GM23338 (cell line): Measurements from ENCODE around the gene EVX1. TPM values are rescaled to one million over a fixed set of nuclear protein-coding genes. Genes with fewer than 3 reads are reported as not detected.

Experiments used
- ATAC-seq: fragments of 200-7000 bp; cut with Tn5 transposase; 3 replicates; pipeline ENCODE4 v1.9.1; 2020
- DNase-seq: peaks from one replicate; pipeline ENCODE4 v3.0.0-alpha.2; 2015; ENCODE audit warnings: low spot score
- H2AFZ ChIP-seq: fragments of 200-600 bp; sonication (generic); 2 replicates; pipeline ENCODE4 v1.8.0; 2016; ENCODE audit warnings: antibody characterized with exemption, mild to moderate bottlenecking, moderate library complexity
- H3F3A ChIP-seq: fragments of 200-600 bp; sonication (generic); replicated peaks from 2 replicates; pipeline ENCODE4 v1.8.0; 2017; ENCODE audit warnings: antibody characterized with exemption, mixed run types, low read depth
- H3K27ac ChIP-seq: fragments of 200-600 bp; sonication (generic); 2 replicates; pipeline ENCODE4 v1.6.1; 2016; ENCODE audit warnings: low read depth
- H3K27me3 ChIP-seq: fragments of 200-600 bp; sonication (generic); 2 replicates; pipeline ENCODE4 v1.8.0; 2016; ENCODE audit warnings: mild to moderate bottlenecking, mixed run types, moderate library complexity; ENCODE audit not compliant: insufficient read depth
- H3K36me3 ChIP-seq: fragments of 200-600 bp; sonication (generic); 2 replicates; pipeline ENCODE4 v1.8.0; 2016; ENCODE audit warnings: mild to moderate bottlenecking; ENCODE audit not compliant: insufficient read depth
- H3K4me1 ChIP-seq: fragments of 200-600 bp; sonication (generic); 2 replicates; pipeline ENCODE4 v1.8.0; 2016; ENCODE audit warnings: mild to moderate bottlenecking, moderate library complexity; ENCODE audit not compliant: insufficient read depth
- H3K4me2 ChIP-seq: fragments of 200-600 bp; sonication (generic); 2 replicates; pipeline ENCODE4 v1.7.1; 2017; ENCODE audit warnings: mixed run types
- H3K4me3 ChIP-seq: fragments of 200-600 bp; sonication (generic); 2 replicates; pipeline ENCODE4 v1.6.1; 2016; ENCODE audit warnings: mixed run types
- H3K79me2 ChIP-seq: fragments of 200-600 bp; sonication (generic); replicated peaks from 2 replicates; pipeline ENCODE4 v1.8.0; 2017; ENCODE audit warnings: mild to moderate bottlenecking; ENCODE audit not compliant: insufficient read depth
- H3K9me2 ChIP-seq: fragments of 200-600 bp; sonication (generic); 2 replicates; pipeline ENCODE4 v1.8.0; 2017; ENCODE audit not compliant: insufficient read depth
- H4K20me1 ChIP-seq: fragments of 200-600 bp; sonication (generic); replicated peaks from 2 replicates; pipeline ENCODE4 v1.8.0; 2017; ENCODE audit warnings: mild to moderate bottlenecking; ENCODE audit not compliant: insufficient read depth
- H3K27ac Mint-ChIP-seq: 2 replicates; pipeline ENCODE4 v1.8.0; 2020; ENCODE audit warnings: inconsistent platforms, mild to moderate bottlenecking, moderate library complexity, mixed read lengths
- H3K27me3 Mint-ChIP-seq: 3 replicates; pipeline ENCODE4 v1.8.0; 2022; ENCODE audit warnings: low read depth, mild to moderate bottlenecking, moderate library complexity, mixed read lengths, inconsistent platforms; ENCODE audit not compliant: insufficient read depth, poor library complexity
- H3K36me3 Mint-ChIP-seq: 3 replicates; pipeline ENCODE4 v1.8.0; 2021; ENCODE audit warnings: low read depth, mild to moderate bottlenecking, inconsistent platforms, moderate library complexity, mixed read lengths
- H3K4me1 Mint-ChIP-seq: 3 replicates; pipeline ENCODE4 v1.8.0; 2020; ENCODE audit warnings: mild to moderate bottlenecking, inconsistent platforms, mixed read lengths
- H3K4me3 Mint-ChIP-seq: 3 replicates; pipeline ENCODE4 v1.8.0; 2021; ENCODE audit warnings: moderate library complexity, mild to moderate bottlenecking, inconsistent platforms, mixed read lengths
- H3K9me3 Mint-ChIP-seq: 3 replicates; pipeline ENCODE4 v1.8.0; 2020; ENCODE audit warnings: moderate library complexity, mild to moderate bottlenecking, inconsistent platforms, mixed read lengths
- EZH2 ChIP-seq: fragments of 200-600 bp; sonication (generic); IDR thresholded peaks from one replicate; pipeline ENCODE4 v1.8.0; 2017; ENCODE audit warnings: antibody characterized with exemption, mild to moderate bottlenecking, low read depth; ENCODE audit not compliant: unreplicated experiment
- EZH2phosphoT487 ChIP-seq: fragments of 200-600 bp; sonication (generic); IDR thresholded peaks from one replicate; pipeline ENCODE4 v1.8.1; 2018; ENCODE audit warnings: antibody characterized with exemption; ENCODE audit not compliant: unreplicated experiment
- JUNB ChIP-seq: IDR thresholded peaks from one replicate; pipeline ENCODE4 v1.6.1; 2016; ENCODE audit warnings: antibody characterized with exemption; ENCODE audit not compliant: unreplicated experiment
- ZNF114 ChIP-seq: fragments of 250-450 bp; sonication (Bioruptor Pico); IDR thresholded peaks from 2 replicates; pipeline ENCODE4 v1.5.0; 2020; ENCODE audit warnings: mild to moderate bottlenecking, moderate library complexity
- polyA plus RNA-seq: library from polyadenylated mRNA; unstranded; fragments of >200 nt; fragmentation: Nextera tagmentation; extraction: Ambion mirVana; gene quantifications from 2 replicates; pipeline ENCODE4 v1.2.1, GENCODE V29; 2016
- total RNA-seq: library from RNA; depleted of rRNA; stranded (reverse); fragments of >200 nt; shearing (Covaris generic); gene quantifications from 2 replicates; pipeline ENCODE4 v1.2.3, GENCODE V29; 2014
- TF ChIP-seq, protein P1 (sequence below): IDR thresholded peaks from one replicate; pipeline ENCODE4 v1.6.1; 2018; ENCODE audit warnings: antibody characterized with exemption; ENCODE audit not compliant: unreplicated experiment
- TF ChIP-seq, protein P2 (sequence below): IDR thresholded peaks from 2 replicates; pipeline ENCODE4 v1.6.1; 2016; ENCODE audit warnings: antibody characterized with exemption
- TF ChIP-seq, protein P3 (sequence below): fragments of 250-450 bp; sonication (Bioruptor Pico); IDR thresholded peaks from 2 replicates; pipeline ENCODE4 v1.5.0; 2020; ENCODE audit warnings: mild to moderate bottlenecking, moderate library complexity

EVX1 gene
- total and polyA plus RNA-seq, 2 experiments from 2014 or later, result not detected

DNA sequence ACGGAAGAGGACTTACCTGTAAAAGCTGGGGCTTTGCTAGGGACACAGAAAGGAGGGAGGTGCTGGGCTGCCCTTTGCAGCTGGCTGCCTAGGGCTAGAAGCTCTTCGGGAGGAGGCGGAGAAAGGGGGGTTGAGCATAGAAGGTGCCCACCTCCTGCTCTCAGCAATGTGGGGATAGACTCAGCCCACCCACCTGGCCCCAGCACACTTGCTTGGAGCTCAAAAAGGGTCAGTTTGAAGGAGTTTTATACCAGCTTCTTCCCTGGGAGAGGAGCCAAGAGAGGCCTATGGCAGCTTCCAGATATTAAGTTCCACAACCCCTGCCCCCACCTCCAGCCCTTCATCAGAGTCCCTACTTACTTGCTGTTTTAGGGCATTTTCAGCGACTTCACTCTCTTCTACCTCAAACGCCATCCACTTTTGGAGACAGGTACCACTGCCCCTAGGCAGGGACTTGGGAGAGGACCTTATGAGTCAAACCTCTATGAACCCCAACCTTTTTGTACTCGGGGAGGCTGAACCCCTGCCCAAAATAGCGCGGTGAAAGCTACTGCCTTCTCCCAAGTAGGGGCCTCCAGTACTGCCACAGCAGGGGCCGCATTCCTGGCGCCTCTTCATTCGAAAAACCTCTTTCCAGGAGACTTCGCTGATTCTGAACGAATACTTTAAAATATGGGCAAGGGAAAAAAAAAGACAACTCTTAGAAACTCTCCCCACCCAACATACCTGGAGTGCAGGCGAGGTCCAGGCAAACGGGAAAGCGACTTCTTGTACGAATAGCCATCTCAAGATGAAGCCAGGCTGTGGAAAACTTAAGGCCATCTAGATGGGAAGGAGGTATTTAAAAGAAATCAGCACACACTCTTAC, 1.2 kb upstream of the EVX1 start:
- Histone ChIP-seq H3K79me2 (no peaks in the 10 kb centered on the region), H3K4me3 (peak overlapping the region; percentile 32; the same call in 1 of the 2 replicates), H3K4me2 (peak overlapping the region; percentile 75), H3K36me3 (no peaks in the 10 kb centered on the region), H3K27me3 (peaks cover 100% of the 10 kb centered on the region), H3K4me1 (peaks cover 51% of the 10 kb centered on the region), H3K27ac (no peak overlapping the region), H4K20me1 (peaks cover 37% of the 10 kb centered on the region), H2AFZ (no peak overlapping the region), H3F3A (peaks cover 47% of the 10 kb centered on the region), H3K9me2 (no peaks in the 10 kb centered on the region)
- H3K27me3 Mint-ChIP-seq, result peaks cover 97% of the 10 kb centered on the region
- H3K4me1 Mint-ChIP-seq, result peaks cover 47% of the 10 kb centered on the region
- H3K27ac Mint-ChIP-seq, result no peak overlapping the region
- peak overlapping the region; percentile 36; the same call in 1 of the 3 replicates for H3K4me3 Mint-ChIP-seq
- ATAC-seq (peak; percentile 0; the same call in 1 of the 3 replicates), DNase-seq (peak; percentile 57)
- TF ChIP-seq JUNB, result no peak
- TF ChIP-seq, protein P1, sequence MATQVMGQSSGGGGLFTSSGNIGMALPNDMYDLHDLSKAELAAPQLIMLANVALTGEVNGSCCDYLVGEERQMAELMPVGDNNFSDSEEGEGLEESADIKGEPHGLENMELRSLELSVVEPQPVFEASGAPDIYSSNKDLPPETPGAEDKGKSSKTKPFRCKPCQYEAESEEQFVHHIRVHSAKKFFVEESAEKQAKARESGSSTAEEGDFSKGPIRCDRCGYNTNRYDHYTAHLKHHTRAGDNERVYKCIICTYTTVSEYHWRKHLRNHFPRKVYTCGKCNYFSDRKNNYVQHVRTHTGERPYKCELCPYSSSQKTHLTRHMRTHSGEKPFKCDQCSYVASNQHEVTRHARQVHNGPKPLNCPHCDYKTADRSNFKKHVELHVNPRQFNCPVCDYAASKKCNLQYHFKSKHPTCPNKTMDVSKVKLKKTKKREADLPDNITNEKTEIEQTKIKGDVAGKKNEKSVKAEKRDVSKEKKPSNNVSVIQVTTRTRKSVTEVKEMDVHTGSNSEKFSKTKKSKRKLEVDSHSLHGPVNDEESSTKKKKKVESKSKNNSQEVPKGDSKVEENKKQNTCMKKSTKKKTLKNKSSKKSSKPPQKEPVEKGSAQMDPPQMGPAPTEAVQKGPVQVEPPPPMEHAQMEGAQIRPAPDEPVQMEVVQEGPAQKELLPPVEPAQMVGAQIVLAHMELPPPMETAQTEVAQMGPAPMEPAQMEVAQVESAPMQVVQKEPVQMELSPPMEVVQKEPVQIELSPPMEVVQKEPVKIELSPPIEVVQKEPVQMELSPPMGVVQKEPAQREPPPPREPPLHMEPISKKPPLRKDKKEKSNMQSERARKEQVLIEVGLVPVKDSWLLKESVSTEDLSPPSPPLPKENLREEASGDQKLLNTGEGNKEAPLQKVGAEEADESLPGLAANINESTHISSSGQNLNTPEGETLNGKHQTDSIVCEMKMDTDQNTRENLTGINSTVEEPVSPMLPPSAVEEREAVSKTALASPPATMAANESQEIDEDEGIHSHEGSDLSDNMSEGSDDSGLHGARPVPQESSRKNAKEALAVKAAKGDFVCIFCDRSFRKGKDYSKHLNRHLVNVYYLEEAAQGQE, result no peak
- TF ChIP-seq, protein P2, sequence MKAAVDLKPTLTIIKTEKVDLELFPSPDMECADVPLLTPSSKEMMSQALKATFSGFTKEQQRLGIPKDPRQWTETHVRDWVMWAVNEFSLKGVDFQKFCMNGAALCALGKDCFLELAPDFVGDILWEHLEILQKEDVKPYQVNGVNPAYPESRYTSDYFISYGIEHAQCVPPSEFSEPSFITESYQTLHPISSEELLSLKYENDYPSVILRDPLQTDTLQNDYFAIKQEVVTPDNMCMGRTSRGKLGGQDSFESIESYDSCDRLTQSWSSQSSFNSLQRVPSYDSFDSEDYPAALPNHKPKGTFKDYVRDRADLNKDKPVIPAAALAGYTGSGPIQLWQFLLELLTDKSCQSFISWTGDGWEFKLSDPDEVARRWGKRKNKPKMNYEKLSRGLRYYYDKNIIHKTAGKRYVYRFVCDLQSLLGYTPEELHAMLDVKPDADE, result no peak
- peak; percentile 58 for TF ChIP-seq EZH2
- TF ChIP-seq EZH2phosphoT487, result peak; percentile 35
- no peak for TF ChIP-seq ZNF114 (CRISPR knock-in tag)
- TF ChIP-seq, protein P3, sequence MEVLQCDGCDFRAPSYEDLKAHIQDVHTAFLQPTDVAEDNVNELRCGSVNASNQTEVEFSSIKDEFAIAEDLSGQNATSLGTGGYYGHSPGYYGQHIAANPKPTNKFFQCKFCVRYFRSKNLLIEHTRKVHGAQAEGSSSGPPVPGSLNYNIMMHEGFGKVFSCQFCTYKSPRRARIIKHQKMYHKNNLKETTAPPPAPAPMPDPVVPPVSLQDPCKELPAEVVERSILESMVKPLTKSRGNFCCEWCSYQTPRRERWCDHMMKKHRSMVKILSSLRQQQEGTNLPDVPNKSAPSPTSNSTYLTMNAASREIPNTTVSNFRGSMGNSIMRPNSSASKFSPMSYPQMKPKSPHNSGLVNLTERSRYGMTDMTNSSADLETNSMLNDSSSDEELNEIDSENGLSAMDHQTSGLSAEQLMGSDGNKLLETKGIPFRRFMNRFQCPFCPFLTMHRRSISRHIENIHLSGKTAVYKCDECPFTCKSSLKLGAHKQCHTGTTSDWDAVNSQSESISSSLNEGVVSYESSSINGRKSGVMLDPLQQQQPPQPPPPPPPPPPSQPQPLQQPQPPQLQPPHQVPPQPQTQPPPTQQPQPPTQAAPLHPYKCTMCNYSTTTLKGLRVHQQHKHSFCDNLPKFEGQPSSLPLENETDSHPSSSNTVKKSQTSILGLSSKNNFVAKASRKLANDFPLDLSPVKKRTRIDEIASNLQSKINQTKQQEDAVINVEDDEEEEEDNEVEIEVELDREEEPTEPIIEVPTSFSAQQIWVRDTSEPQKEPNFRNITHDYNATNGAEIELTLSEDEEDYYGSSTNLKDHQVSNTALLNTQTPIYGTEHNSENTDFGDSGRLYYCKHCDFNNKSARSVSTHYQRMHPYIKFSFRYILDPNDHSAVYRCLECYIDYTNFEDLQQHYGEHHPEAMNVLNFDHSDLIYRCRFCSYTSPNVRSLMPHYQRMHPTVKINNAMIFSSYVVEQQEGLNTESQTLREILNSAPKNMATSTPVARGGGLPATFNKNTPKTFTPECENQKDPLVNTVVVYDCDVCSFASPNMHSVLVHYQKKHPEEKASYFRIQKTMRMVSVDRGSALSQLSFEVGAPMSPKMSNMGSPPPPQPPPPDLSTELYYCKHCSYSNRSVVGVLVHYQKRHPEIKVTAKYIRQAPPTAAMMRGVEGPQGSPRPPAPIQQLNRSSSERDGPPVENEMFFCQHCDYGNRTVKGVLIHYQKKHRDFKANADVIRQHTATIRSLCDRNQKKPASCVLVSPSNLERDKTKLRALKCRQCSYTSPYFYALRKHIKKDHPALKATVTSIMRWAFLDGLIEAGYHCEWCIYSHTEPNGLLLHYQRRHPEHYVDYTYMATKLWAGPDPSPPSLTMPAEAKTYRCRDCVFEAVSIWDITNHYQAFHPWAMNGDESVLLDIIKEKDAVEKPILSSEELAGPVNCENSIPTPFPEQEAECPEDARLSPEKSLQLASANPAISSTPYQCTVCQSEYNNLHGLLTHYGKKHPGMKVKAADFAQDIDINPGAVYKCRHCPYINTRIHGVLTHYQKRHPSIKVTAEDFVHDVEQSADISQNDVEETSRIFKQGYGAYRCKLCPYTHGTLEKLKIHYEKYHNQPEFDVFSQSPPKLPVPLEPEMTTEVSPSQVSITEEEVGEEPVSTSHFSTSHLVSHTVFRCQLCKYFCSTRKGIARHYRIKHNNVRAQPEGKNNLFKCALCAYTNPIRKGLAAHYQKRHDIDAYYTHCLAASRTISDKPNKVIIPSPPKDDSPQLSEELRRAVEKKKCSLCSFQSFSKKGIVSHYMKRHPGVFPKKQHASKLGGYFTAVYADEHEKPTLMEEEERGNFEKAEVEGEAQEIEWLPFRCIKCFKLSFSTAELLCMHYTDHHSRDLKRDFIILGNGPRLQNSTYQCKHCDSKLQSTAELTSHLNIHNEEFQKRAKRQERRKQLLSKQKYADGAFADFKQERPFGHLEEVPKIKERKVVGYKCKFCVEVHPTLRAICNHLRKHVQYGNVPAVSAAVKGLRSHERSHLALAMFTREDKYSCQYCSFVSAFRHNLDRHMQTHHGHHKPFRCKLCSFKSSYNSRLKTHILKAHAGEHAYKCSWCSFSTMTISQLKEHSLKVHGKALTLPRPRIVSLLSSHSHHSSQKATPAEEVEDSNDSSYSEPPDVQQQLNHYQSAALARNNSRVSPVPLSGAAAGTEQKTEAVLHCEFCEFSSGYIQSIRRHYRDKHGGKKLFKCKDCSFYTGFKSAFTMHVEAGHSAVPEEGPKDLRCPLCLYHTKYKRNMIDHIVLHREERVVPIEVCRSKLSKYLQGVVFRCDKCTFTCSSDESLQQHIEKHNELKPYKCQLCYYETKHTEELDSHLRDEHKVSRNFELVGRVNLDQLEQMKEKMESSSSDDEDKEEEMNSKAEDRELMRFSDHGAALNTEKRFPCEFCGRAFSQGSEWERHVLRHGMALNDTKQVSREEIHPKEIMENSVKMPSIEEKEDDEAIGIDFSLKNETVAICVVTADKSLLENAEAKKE, result no peak
- H3K9me3 Mint-ChIP-seq, result no peaks in the 10 kb centered on the region
- no peaks in the 10 kb centered on the region for H3K36me3 Mint-ChIP-seq
